Mesenchymal stem cell (in vitro differentiated cells and primary cell): ENCODE measurements around the gene MUC5AC.
"Not testable (repeated sequence)": the region's sequence is repeated elsewhere in the genome, so short reads cannot be mapped to it uniquely, and the experiment has no call there.

Source experiments
- DNase-seq: peaks from one replicate; pipeline ENCODE4 v3.0.0-alpha.2; 2013
- H2AFZ ChIP-seq: one replicate; pipeline ENCODE4 v1.6.1; 2013; ENCODE audit warnings: low read depth, mild to moderate bottlenecking, control low read depth, inconsistent platforms, low read length, moderate library complexity
- H2AK5ac ChIP-seq: 2 replicates; pipeline ENCODE4 v1.6.1; 2013; ENCODE audit warnings: low read length, moderate library complexity, mild to moderate bottlenecking, inconsistent platforms; ENCODE audit not compliant: severe bottlenecking
- H2BK120ac ChIP-seq: one replicate; pipeline ENCODE4 v1.6.1; 2013; ENCODE audit warnings: low read depth, mild to moderate bottlenecking, inconsistent platforms, low read length, moderate library complexity
- H2BK12ac ChIP-seq, 2 experiments: one replicate each; pipeline ENCODE4 v1.6.1; 2013; ENCODE audit warnings: inconsistent platforms in 2 of 2, low read length in 2 of 2, mild to moderate bottlenecking in 2 of 2, moderate library complexity in 2 of 2, control low read depth in 1 of 2
- H2BK15ac ChIP-seq: one replicate; pipeline ENCODE4 v1.6.1; 2013; ENCODE audit warnings: mild to moderate bottlenecking, low read depth, inconsistent platforms; ENCODE audit not compliant: poor library complexity, severe bottlenecking
- H2BK5ac ChIP-seq: 2 replicates; pipeline ENCODE4 v1.6.1; 2013; ENCODE audit warnings: low read depth, mild to moderate bottlenecking, low read length, control low read depth, inconsistent platforms; ENCODE audit not compliant: poor library complexity, severe bottlenecking
- H3K14ac ChIP-seq, 2 experiments: one replicate each; pipeline ENCODE4 v1.6.1; 2013; ENCODE audit warnings: inconsistent platforms in 2 of 2, low read length in 2 of 2, control low read depth in 1 of 2, mild to moderate bottlenecking in 1 of 2, moderate library complexity in 1 of 2
- H3K18ac ChIP-seq, 2 experiments: one replicate each; pipeline ENCODE4 v1.6.1; 2013; ENCODE audit warnings: inconsistent platforms in 2 of 2, low read length in 2 of 2, control low read depth in 1 of 2, low read depth in 1 of 2, mild to moderate bottlenecking in 1 of 2
- H3K23ac ChIP-seq, 2 experiments: one replicate each; pipeline ENCODE4 v1.6.1; 2013; ENCODE audit warnings: inconsistent platforms in 2 of 2, low read length in 2 of 2, mild to moderate bottlenecking in 2 of 2, moderate library complexity in 2 of 2, control low read depth in 1 of 2
- H3K27ac ChIP-seq: 2 replicates; pipeline ENCODE4 v1.5.1; 2013; ENCODE audit warnings: mild to moderate bottlenecking, moderate library complexity, low read length, control low read depth, inconsistent platforms; ENCODE audit not compliant: poor library complexity, severe bottlenecking
- H3K27me3 ChIP-seq, 2 experiments: 2 replicates each; pipeline versions ENCODE4 v1.6.1 to v1.7.0; 2013; ENCODE audit warnings: low read length in 2 of 2, mild to moderate bottlenecking in 2 of 2, moderate library complexity in 2 of 2, control low read depth in 1 of 2, inconsistent platforms in 1 of 2; ENCODE audit not compliant: control insufficient read depth in 1 of 2, insufficient read depth in 1 of 2
- H3K36me3 ChIP-seq, 2 experiments: 2 replicates each; pipeline versions ENCODE4 v1.6.1 to v1.7.0; 2013; ENCODE audit warnings: low read length in 2 of 2, control low read depth in 1 of 2, inconsistent platforms in 1 of 2, low read depth in 1 of 2, mild to moderate bottlenecking in 1 of 2; ENCODE audit not compliant: insufficient read depth in 2 of 2, control insufficient read depth in 1 of 2
- H3K4ac ChIP-seq, 2 experiments: one replicate each; pipeline ENCODE4 v1.6.1; 2013; ENCODE audit warnings: inconsistent platforms in 2 of 2, low read length in 2 of 2, mild to moderate bottlenecking in 2 of 2, moderate library complexity in 2 of 2, control low read depth in 1 of 2, low read depth in 1 of 2
- H3K4me1 ChIP-seq: 2 replicates; pipeline ENCODE4 v1.6.1; 2013; ENCODE audit warnings: low read depth, low read length, control low read depth; ENCODE audit not compliant: control insufficient read depth, insufficient read depth
- H3K4me2 ChIP-seq: 2 replicates; pipeline ENCODE4 v1.6.1; 2013; ENCODE audit warnings: low read length, mild to moderate bottlenecking, inconsistent platforms; ENCODE audit not compliant: poor library complexity, severe bottlenecking
- H3K4me3 ChIP-seq, 2 experiments: 2 replicates each; pipeline versions ENCODE4 v1.5.1 to v1.7.0; 2013; ENCODE audit warnings: low read length in 2 of 2, mild to moderate bottlenecking in 2 of 2, control low read depth in 1 of 2, low read depth in 1 of 2; ENCODE audit not compliant: insufficient read depth in 1 of 2
- H3K79me1 ChIP-seq: replicated peaks from 2 replicates; pipeline ENCODE4 v1.6.1; 2013; ENCODE audit warnings: mild to moderate bottlenecking, control low read depth, low read length, inconsistent platforms; ENCODE audit not compliant: poor library complexity, severe bottlenecking
- H3K9ac ChIP-seq: 2 replicates; pipeline ENCODE4 v1.7.0; 2013; ENCODE audit warnings: mild to moderate bottlenecking, low read length, moderate library complexity
- H3K9me3 ChIP-seq: 2 replicates; pipeline ENCODE4 v1.7.0; 2013; ENCODE audit warnings: mild to moderate bottlenecking, low read length; ENCODE audit not compliant: control insufficient read depth
- H4K8ac ChIP-seq: one replicate; pipeline ENCODE4 v1.6.1; 2013; ENCODE audit warnings: inconsistent platforms, mild to moderate bottlenecking, low read length, moderate library complexity
- H4K91ac ChIP-seq: one replicate; pipeline ENCODE4 v1.6.1; 2013; ENCODE audit warnings: mild to moderate bottlenecking, low read length, inconsistent platforms
- WGBS: methylation state at CpG from one replicate; pipeline ENCODE4 v1.1.7; 2013; ENCODE audit warnings: mixed read lengths; 5-methylcytosine and 5-hydroxymethylcytosine counted together

MUC5AC gene

DNA sequence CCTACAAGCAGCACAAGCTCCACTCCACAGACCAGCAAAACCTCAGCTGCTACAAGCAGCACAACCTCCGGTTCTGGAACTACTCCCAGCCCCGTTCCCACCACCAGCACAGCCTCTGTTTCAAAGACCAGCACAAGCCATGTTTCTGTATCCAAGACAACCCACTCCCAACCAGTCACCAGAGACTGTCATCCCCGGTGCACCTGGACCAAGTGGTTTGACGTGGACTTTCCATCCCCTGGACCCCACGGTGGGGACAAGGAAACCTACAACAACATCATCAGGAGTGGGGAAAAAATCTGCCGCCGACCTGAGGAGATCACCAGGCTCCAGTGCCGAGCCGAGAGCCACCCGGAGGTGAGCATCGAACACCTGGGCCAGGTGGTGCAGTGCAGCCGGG is 32.1 kb downstream of the MUC5AC start:
- not testable (repeated sequence) for H3K4me1 ChIP-seq, H2BK120ac ChIP-seq, H2BK15ac ChIP-seq, H3K23ac ChIP-seq, DNase-seq, H3K36me3 ChIP-seq, H3K14ac ChIP-seq, H3K9ac ChIP-seq, H3K4me3 ChIP-seq, H4K91ac ChIP-seq, H3K4me2 ChIP-seq, H3K9me3 ChIP-seq, H2BK5ac ChIP-seq, H4K8ac ChIP-seq, H3K27ac ChIP-seq, H2AK5ac ChIP-seq, H3K79me1 ChIP-seq, H3K4ac ChIP-seq, H2AFZ ChIP-seq, H3K18ac ChIP-seq, H2BK12ac ChIP-seq
- WGBS = 72% methylated on average over 3 of the region's 12 CpGs
- H3K27me3 ChIP-seq = peaks cover 26 to 37% of the 10 kb centered on the region in 2 experiments

DNA sequence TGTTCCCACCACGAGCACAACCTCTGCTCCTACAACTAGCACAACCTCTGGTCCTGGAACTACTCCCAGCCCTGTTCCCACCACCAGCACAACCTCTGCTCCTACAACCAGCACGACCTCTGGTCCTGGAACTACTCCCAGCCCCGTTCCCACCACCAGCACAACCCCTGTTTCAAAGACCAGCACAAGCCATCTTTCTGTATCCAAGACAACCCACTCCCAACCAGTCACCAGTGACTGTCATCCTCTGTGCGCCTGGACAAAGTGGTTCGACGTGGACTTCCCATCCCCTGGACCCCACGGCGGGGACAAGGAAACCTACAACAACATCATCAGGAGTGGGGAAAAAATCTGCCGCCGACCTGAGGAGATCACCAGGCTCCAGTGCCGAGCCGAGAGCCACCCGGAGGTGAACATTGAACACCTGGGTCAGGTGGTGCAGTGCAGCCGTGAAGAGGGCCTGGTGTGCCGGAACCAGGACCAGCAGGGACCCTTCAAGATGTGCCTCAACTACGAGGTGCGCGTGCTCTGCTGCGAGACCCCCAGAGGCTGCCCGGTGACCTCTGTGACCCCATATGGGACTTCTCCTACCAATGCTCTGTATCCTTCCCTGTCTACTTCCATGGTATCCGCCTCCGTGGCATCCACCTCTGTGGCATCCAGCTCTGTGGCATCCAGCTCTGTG is 34.2 kb downstream of the MUC5AC start:
- peaks cover 17 to 18% of the 10 kb centered on the region in 2 experiments for H3K27me3 ChIP-seq
- H4K8ac ChIP-seq, H3K23ac ChIP-seq, H2BK5ac ChIP-seq, H3K4me3 ChIP-seq, H3K4me2 ChIP-seq, H2BK15ac ChIP-seq, DNase-seq, H3K14ac ChIP-seq, H4K91ac ChIP-seq, H3K18ac ChIP-seq, H2BK12ac ChIP-seq, H3K4ac ChIP-seq, H3K9ac ChIP-seq, H3K9me3 ChIP-seq, H2BK120ac ChIP-seq, H2AK5ac ChIP-seq, H3K27ac ChIP-seq, H3K79me1 ChIP-seq, H3K36me3 ChIP-seq, H3K4me1 ChIP-seq, H2AFZ ChIP-seq: not testable (repeated sequence)
- 79% methylated on average over 22 of the region's 22 CpGs for WGBS

DNA sequence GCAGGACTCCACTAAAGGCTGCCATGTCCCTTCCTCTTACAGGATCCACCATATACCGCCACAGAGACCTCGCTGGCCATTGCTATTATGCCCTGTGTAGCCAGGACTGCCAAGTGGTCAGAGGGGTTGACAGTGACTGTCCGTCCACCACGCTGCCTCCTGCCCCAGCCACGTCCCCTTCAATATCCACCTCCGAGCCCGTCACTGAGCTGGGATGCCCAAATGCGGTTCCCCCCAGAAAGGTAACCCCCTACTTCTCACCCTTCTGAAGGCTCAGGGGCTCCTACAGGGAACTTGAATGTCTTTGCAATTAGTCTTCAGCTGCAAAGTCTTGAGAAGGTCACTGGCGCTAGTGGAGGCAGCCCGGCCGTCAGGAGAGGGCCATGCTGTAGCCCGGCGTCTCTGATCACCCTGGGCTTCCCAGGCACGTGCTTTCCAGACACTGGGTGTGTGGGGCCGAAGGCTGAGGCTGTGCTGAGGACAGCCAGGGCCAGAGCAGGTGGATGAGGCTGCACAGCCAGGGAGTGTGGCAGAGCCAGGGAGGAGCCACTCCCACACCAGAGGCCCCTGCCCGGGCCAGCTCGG is 35.1 kb downstream of the MUC5AC start:
- Histone ChIP-seq H2BK12ac (no peak overlapping the region), H2AFZ (no peak overlapping the region), H2AK5ac (no peak overlapping the region), H3K14ac (no peak overlapping the region), H3K9ac (no peak overlapping the region), H3K23ac (no peak overlapping the region), H3K27ac (no peak overlapping the region), H2BK120ac (no peak overlapping the region), H3K4ac (no peak overlapping the region), H3K4me3 (no peak overlapping the region), H3K4me2 (no peak overlapping the region), H4K8ac (no peak overlapping the region), H2BK5ac (no peak overlapping the region), H3K36me3 (no peaks in the 10 kb centered on the region), H3K18ac (no peak overlapping the region), H3K27me3 (peaks cover 17% of the 10 kb centered on the region in 2 experiments), H3K4me1 (peaks cover 2% of the 10 kb centered on the region), H3K9me3 (no peaks in the 10 kb centered on the region), H4K91ac (no peak overlapping the region), H3K79me1 (no peaks in the 10 kb centered on the region), H2BK15ac (no peak overlapping the region)
- WGBS = 83% methylated on average over 17 of the region's 17 CpGs
- DNase-seq = no peak

DNA sequence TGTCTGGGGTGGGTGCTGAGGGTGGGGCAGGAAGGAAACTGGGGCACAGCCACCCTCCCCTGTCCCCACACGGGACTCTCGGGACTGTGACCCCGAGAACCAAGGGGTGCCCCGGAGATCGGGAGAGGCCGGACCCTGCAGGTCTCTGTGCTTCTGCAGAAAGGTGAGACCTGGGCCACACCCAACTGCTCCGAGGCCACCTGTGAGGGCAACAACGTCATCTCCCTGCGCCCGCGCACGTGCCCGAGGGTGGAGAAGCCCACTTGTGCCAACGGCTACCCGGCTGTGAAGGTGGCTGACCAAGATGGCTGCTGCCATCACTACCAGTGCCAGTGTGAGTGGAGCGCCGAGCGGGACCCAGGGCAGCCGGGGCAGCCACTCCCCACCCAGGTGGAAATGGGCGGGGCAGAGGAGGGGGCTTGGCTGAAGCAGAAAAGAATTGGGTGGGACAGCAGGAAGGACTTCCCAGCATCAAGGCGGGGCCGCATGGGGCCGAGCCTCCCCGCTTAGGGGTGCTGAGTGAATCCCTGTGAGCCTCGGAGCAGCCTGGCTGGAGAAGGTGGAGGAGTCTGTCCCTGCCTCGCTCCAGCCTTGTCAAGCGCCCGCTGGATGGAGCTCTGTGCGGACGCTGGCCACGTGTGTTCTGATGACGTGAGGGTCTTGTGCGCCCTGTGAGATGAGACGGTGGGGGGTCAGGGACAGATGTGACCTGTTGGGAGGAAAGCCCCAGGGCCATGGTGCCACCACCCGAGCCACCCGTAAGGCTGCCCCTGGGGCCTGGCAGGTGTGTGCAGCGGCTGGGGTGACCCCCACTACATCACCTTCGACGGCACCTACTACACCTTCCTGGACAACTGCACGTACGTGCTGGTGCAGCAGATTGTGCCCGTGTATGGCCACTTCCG is 35.8 kb downstream of the MUC5AC start:
- no peaks in the 10 kb centered on the region for H3K36me3 ChIP-seq
- H3K4me3 ChIP-seq = peak overlapping the region in 1 of 2 experiments; percentile 42
- 90% methylated on average over 38 of the region's 43 CpGs for WGBS
- no peak overlapping the region for H4K8ac ChIP-seq
- H3K4me1 ChIP-seq = peaks cover 2% of the 10 kb centered on the region
- no peaks in the 10 kb centered on the region for H3K9me3 ChIP-seq
- H3K27me3 ChIP-seq = peaks cover 17 to 21% of the 10 kb centered on the region in 2 experiments
- no peak overlapping the region for H2AFZ ChIP-seq
- no peak overlapping the region for H3K9ac ChIP-seq
- H3K27ac ChIP-seq = no peak overlapping the region
- no peak overlapping the region for H2BK12ac ChIP-seq
- no peak overlapping the region for H3K18ac ChIP-seq
- H3K79me1 ChIP-seq = no peaks in the 10 kb centered on the region
- DNase-seq = no peak
- no peak overlapping the region for H2AK5ac ChIP-seq
- no peak overlapping the region for H3K14ac ChIP-seq
- no peak overlapping the region for H3K23ac ChIP-seq
- H3K4me2 ChIP-seq = no peak overlapping the region
- no peak overlapping the region for H2BK5ac ChIP-seq
- H4K91ac ChIP-seq = no peak overlapping the region
- no peak overlapping the region for H2BK120ac ChIP-seq
- no peak overlapping the region for H2BK15ac ChIP-seq
- H3K4ac ChIP-seq = no peak overlapping the region
